Body of pancreas (tissue), 4 donors: Measurements from ENCODE around the gene ETV4. TPM values are rescaled to one million over a fixed set of nuclear protein-coding genes. Genes with fewer than 3 reads are reported as not detected.

Experiments
- ATAC-seq: fragments of 150-250 bp; one replicate; pipeline ENCODE4 v1.9.1; 2016
- DNase-seq, 4 donors: peaks; one replicate each; pipeline ENCODE4 v3.0.0-alpha.2; 2019
- H3K27ac ChIP-seq, 4 donors: fragments of 200-600 bp; sonication (generic); 1 replicate in 3 of 4; 2 replicates in 1 of 4; pipeline versions ENCODE4 v1.5.1 to v1.6.1; 2016 to 2019; ENCODE audit warnings: mild to moderate bottlenecking in 1 of 4, mixed read lengths in 1 of 4, moderate library complexity in 1 of 4
- H3K27me3 ChIP-seq, 2 donors: fragments of 200-600 bp; sonication (generic); one replicate each; pipeline ENCODE4 v1.6.0; 2016; ENCODE audit warnings: mild to moderate bottlenecking in 1 of 2
- H3K36me3 ChIP-seq, 2 donors: fragments of 200-600 bp; sonication (generic); replicated peaks in 1 of 2; 2 replicates each; pipeline ENCODE4 v1.5.1; 2016; ENCODE audit warnings: low read depth in 2 of 2; ENCODE audit not compliant: insufficient read depth in 1 of 2
- H3K4me1 ChIP-seq: fragments of 200-600 bp; sonication (generic); one replicate; pipeline ENCODE4 v1.6.0; 2016
- H3K4me3 ChIP-seq, 2 donors: fragments of 200-600 bp; sonication (generic); 1 replicate in 1 of 2; 2 replicates in 1 of 2; pipeline ENCODE4 v1.5.1; 2016 to 2019
- H3K9me3 ChIP-seq, 3 donors: fragments of 200-600 bp; sonication (generic); 1 replicate in 2 of 3; 2 replicates in 1 of 3; pipeline ENCODE4 v1.5.1; 2016
- POLR2A ChIP-seq, 3 donors: fragments of 450-650 bp; IDR thresholded peaks; one replicate each; pipeline ENCODE4 v1.6.1; 2016; ENCODE audit warnings: antibody characterized with exemption in 3 of 3, mild to moderate bottlenecking in 2 of 3
- WGBS, 2 donors: methylation state at CpG; one replicate each; pipeline ENCODE4 v1.1.5; 2017; 5-methylcytosine and 5-hydroxymethylcytosine counted together
- intact Hi-C: fragments of 100-400 bp; cut with DNase I; formaldehyde crosslinking; loops from one replicate; pipeline ENCODE4 v1.15.1; 2023
- total RNA-seq, 2 donors: library from RNA; depleted of rRNA; stranded (reverse); fragments of >200 nt; gene quantifications; one replicate each; pipeline ENCODE4 v1.1.0, GENCODE V29; 2016
- TF ChIP-seq, protein P1 (sequence below), 7 experiments: fragments of 450-650 bp in 4 of 7; fragments of 200-600 bp in 3 of 7; sonication (generic) in 3 of 7; IDR thresholded peaks; one replicate each; pipeline ENCODE4 v1.5.1; 2016 to 2019; ENCODE audit warnings: antibody characterized with exemption in 7 of 7

ETV4 gene
- total RNA-seq, 2 donors from 2014 or later, result 6.2 to 28.7 TPM

DNA sequence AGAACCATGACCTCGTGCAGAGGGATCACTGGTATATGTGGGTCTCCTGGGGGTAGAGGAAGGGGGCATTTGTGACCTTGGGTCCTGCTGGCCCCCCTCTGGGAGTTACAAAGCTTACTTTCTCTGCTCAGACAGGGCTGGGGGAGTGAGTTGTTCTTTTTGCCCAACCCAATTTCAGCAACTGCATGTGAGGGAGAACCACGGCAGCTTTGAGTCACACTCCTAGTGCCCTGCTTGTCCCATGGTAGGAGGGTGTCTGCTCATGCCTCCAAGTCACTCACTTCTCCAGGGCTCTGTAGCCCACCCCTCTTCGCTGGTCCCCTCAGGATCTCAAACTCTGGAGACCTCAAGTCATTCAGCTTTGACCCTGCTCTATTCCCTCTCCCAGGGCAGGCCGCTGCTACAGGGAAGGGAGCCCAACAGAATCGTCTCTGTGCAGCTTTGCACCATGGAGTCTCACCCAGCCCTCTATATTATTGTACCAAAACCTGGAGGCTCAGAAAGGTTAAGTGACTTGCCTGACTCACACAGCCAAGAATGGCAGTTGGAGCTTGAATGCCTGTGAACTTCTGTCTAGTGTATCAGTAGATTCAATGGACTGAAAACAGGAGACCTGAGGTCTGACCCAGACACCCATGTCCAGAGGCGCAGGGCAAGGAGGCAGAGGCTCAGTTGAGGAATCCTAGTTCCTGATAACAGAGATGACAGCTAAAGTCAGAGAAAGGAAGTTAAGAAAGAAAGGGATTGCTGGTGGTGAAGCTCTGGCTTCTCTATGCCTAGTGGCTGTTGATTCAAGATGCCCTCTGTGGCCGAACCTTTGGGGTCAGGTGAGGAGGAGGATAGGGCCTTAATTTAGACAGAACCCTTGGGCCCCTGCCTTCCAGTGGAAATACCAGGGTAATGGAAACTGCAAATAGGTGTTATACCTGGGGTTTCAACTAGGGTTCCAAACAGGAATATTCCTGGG, 14.6 kb upstream of the ETV4 start:
- no peak for ATAC-seq
- no peak overlapping the region for H3K4me3 ChIP-seq
- no peaks in the 10 kb centered on the region for H3K4me1 ChIP-seq
- no peaks in the 10 kb centered on the region for H3K27me3 ChIP-seq
- no peak for DNase-seq
- 74 to 77% methylated on average over 6 to 7 of the region's 7 CpGs for WGBS, 2 donors
- H3K9me3 ChIP-seq, result no peaks in the 10 kb centered on the region
- no peaks in the 10 kb centered on the region for H3K36me3 ChIP-seq
- TF ChIP-seq, protein P1, sequence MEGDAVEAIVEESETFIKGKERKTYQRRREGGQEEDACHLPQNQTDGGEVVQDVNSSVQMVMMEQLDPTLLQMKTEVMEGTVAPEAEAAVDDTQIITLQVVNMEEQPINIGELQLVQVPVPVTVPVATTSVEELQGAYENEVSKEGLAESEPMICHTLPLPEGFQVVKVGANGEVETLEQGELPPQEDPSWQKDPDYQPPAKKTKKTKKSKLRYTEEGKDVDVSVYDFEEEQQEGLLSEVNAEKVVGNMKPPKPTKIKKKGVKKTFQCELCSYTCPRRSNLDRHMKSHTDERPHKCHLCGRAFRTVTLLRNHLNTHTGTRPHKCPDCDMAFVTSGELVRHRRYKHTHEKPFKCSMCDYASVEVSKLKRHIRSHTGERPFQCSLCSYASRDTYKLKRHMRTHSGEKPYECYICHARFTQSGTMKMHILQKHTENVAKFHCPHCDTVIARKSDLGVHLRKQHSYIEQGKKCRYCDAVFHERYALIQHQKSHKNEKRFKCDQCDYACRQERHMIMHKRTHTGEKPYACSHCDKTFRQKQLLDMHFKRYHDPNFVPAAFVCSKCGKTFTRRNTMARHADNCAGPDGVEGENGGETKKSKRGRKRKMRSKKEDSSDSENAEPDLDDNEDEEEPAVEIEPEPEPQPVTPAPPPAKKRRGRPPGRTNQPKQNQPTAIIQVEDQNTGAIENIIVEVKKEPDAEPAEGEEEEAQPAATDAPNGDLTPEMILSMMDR (IDR thresholded peaks at IDR 0.05), result no peak
- TF ChIP-seq POLR2A (IDR thresholded peaks at IDR 0.05), result no peak
- H3K27ac ChIP-seq, result no peak overlapping the region
- intact Hi-C loops, result no loop called here

DNA sequence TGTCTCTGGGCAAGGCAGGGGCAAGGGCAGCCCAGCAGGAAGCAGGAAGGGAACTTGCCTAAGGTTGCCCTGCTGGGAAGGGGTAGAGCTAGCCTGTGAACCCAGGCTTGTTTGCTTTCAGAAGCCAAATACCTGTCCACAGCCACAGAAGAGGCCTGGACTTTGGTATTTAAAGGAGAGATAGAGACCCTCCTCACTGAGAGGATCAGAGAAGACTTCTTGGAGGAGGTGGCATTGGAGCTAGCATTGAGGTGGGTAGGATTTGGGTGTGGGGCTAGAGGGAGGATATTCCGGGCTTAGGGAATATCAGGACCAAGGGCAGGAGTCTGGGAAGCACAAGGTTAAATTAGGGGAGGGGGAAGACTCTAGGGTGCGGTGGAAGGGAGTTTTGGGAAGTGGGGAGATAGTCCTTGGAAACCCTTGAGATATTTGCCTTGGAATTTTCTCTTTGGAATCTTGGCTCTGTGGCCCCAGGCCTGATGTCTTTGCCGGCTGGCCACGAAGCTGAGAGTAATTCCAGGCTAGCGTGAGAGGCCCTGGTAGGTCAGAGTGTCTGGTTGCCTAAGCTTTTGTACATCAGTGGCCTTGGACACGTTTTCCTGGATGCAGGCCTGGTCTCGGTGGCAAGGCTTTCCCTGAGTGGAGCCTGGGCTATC, 13.1 kb upstream of the ETV4 start:
- DNase-seq, result no peak
- Histone ChIP-seq H3K4me1 (no peaks in the 10 kb centered on the region), H3K9me3 (no peaks in the 10 kb centered on the region), H3K4me3 (no peak overlapping the region), H3K27me3 (no peaks in the 10 kb centered on the region), H3K27ac (no peak overlapping the region), H3K36me3 (no peaks in the 10 kb centered on the region)
- WGBS, 2 donors, result 65 to 74% methylated on average over 4 to 7 of the region's 7 CpGs
- no peak for TF ChIP-seq POLR2A (IDR thresholded peaks at IDR 0.05)
- TF ChIP-seq, protein P1 (IDR thresholded peaks at IDR 0.05), result no peak
- ATAC-seq, result no peak
- intact Hi-C loops, result no loop called here

DNA sequence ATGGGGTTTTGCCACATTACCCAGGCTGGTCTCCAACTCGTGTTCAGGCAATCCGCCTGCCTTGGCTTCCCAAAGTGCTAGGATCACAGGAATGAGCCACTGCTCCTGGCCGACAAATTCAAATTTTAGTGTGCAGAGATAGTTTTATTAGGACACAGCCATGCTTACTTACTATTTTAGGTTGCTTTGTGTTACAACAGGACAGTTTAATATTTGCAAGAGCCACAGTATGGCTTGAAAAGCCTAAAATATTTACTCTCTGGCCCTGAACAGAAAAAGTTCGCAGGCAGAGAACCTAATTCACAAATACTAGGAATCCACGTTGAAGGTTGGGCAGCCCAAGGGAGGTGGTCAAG, 12.6 kb upstream of the ETV4 start:
- no peaks in the 10 kb centered on the region for H3K36me3 ChIP-seq
- H3K4me1 ChIP-seq, result no peaks in the 10 kb centered on the region
- no peak overlapping the region for H3K27ac ChIP-seq
- DNase-seq, result no peak
- H3K27me3 ChIP-seq, result no peaks in the 10 kb centered on the region
- intact Hi-C loops, result no loop called here
- WGBS, 2 donors, result 72 to 79% methylated on average over 5 of the region's 5 CpGs
- no peaks in the 10 kb centered on the region for H3K9me3 ChIP-seq
- no peak for ATAC-seq
- H3K4me3 ChIP-seq, result no peak overlapping the region
- TF ChIP-seq, protein P1 (IDR thresholded peaks at IDR 0.05), result no peak
- no peak for TF ChIP-seq POLR2A (IDR thresholded peaks at IDR 0.05)

DNA sequence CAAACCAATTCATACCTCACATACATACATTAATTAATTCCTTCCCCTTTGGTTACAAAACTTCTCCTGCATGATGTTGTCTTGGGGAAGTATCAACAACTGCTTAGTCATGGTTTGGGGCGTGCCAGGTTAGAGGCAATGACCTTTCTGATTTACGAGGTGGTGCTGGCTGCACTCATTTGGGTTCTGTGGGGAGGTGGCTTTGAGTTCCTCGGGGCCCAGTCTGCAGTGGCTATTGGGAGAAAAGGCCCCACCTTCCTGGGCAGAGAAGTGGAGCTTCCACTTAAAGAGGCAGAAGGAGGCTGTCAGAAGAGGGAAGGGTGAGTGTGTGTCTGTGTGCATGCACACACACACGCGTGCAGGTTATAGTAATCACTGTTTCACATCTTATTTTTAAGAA, 10.2 kb upstream of the ETV4 start:
- TF ChIP-seq POLR2A (IDR thresholded peaks at IDR 0.05), result no peak
- TF ChIP-seq, protein P1 (IDR thresholded peaks at IDR 0.05), result no peak
- H3K27ac ChIP-seq, result no peak overlapping the region
- ATAC-seq (no peak), DNase-seq (no peak)
- no peaks in the 10 kb centered on the region for H3K27me3 ChIP-seq
- H3K9me3 ChIP-seq, result no peaks in the 10 kb centered on the region
- H3K4me3 ChIP-seq, result no peak overlapping the region
- H3K36me3 ChIP-seq, result no peaks in the 10 kb centered on the region
- H3K4me1 ChIP-seq, result peaks cover 6% of the 10 kb centered on the region
- 39 to 65% methylated on average over 5 of the region's 5 CpGs for WGBS, 2 donors
- intact Hi-C loops, result no loop called here
